ENCODE data around the gene ASXL1. TPM values are rescaled to one million over a fixed set of nuclear protein-coding genes. Genes with fewer than 3 reads are reported as not detected.

ASXL1 gene
- total RNA-seq, 1 donor from 2014 or later: 140 TPM

- Mint-ChIP-seq H3K27me3 (ENCODE audit: low read depth) (peaks cover 8% of the 10 kb centered on the region), H3K27ac (ENCODE audit: unreplicated experiment) (no peak overlapping the region), H3K9me3 (no peaks in the 10 kb centered on the region), H3K4me1 (peaks cover 19% of the 10 kb centered on the region), H3K4me3 (peak overlapping the region; percentile 57), H3K36me3 (ENCODE audit: low read depth) (peaks cover 2% of the 10 kb centered on the region)
- TF ChIP-seq, protein P1, sequence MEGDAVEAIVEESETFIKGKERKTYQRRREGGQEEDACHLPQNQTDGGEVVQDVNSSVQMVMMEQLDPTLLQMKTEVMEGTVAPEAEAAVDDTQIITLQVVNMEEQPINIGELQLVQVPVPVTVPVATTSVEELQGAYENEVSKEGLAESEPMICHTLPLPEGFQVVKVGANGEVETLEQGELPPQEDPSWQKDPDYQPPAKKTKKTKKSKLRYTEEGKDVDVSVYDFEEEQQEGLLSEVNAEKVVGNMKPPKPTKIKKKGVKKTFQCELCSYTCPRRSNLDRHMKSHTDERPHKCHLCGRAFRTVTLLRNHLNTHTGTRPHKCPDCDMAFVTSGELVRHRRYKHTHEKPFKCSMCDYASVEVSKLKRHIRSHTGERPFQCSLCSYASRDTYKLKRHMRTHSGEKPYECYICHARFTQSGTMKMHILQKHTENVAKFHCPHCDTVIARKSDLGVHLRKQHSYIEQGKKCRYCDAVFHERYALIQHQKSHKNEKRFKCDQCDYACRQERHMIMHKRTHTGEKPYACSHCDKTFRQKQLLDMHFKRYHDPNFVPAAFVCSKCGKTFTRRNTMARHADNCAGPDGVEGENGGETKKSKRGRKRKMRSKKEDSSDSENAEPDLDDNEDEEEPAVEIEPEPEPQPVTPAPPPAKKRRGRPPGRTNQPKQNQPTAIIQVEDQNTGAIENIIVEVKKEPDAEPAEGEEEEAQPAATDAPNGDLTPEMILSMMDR (conservative IDR thresholded peaks at IDR 0.05): no peak
- no peak for DNase-seq (ENCODE audit: low read depth, low spot score)
Observed at GRCh38 chr20:32455171-32455900, 97.2 kb downstream of the ASXL1 start.

DNA sequence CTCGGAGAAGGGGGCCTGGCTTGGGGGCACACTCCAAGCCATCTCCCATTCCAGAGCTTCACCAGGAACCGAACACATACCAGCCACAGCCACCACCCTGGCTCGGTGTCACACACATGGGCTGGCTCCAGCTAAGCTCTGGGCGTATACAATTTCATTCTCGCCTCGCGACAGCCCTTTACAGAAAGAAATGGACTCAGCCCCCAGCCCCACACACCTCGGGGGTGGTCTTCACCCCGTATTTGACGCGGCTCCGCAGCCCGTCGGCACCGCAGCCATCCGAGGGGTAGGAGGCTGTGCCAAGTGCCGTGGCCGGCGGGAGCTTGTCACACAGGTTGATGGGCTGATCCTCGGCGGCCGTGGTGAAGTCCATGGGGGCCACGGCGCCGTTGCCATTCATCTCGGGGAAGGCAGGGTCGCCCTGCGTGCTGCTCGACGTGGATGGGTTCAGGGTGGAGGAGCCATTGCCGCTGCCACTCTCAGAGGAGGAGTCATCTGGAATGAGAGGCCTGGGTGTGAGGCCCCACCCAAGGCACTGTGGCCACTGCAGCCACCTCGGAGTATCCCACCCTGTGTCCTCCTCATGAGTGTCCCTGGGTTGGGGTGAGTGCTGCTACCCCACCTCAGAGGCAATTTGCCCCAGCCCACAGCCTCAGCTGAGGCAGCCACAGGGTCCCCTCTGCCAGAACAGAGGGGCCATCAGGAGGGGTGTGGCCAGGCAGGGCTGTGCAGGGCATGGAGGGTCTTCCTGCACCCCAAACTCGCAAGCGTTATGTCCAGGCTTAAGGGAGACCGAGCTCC, 98.0 kb downstream of the ASXL1 start:
- H3K27me3 Mint-ChIP-seq (ENCODE audit: low read depth): peaks cover 7% of the 10 kb centered on the region
- peak overlapping the region; percentile 31 for H3K4me3 Mint-ChIP-seq
- H3K27ac Mint-ChIP-seq (ENCODE audit: unreplicated experiment): no peak overlapping the region
- H3K4me1 Mint-ChIP-seq: peaks cover 18% of the 10 kb centered on the region
- DNase-seq (ENCODE audit: low read depth, low spot score): no peak
- TF ChIP-seq, protein P1 (conservative IDR thresholded peaks at IDR 0.05): no peak
- no peaks in the 10 kb centered on the region for H3K9me3 Mint-ChIP-seq
- peaks cover 2% of the 10 kb centered on the region for H3K36me3 Mint-ChIP-seq (ENCODE audit: low read depth)

DNA sequence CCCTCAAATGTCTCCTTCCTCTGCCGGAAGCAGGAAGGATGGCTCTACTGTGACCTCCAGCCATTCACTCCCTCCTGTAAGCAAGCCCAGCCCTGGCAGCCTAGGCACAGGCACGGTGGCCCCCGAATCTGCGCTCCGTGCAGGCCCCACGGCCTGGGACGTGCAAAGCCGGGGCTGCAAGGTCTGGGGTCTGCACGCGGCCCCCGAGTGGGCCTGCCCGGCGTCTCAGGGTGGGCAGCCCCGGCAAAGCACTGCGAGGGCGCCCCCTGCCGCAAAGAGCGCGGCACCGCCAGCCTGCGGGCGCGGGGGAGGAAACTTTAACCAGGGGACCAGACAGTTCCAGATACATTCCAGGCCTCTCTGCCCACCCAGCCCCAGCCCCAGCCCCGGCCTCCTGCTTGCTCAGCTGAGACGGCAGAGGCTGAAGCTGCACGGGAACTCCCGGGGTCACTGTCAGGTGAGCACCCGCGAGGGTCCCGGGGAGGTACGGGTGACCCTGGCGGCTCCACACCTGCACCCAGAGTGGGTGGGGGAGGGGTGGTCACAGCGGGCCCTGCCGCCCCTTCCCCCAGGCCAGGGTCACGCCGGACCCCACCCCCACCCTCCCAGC, 98.8 kb downstream of the ASXL1 start:
- DNase-seq (ENCODE audit: low read depth, low spot score): peak; percentile 96
- H3K27ac Mint-ChIP-seq (ENCODE audit: unreplicated experiment): peak overlapping the region; percentile 57

DNA sequence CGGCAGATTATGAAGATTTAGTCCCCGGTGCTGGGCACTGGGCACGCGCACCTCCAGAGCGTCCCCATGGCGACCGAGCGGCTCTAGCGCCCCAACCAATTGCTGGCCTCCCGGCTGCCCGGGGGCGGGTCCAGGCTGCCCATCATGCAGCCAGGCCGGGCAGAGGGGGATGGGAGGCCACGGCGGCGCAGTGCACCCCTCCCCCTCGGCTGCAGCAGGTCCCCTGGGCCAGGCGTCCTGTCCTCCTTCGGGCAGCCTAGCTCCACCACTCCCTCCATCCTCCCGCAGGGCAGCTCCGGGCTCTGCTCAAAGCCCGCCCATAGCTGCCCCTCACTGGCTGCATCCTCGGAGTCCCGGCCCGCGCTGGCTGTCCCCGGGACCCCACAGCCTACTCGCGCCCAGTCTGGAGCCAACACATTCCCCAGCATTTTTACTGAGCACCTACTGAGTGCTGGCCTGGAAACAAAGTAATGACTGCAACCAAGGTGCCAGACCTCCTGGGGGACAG, 99.4 kb downstream of the ASXL1 start:
- peaks cover 7% of the 10 kb centered on the region for H3K27me3 Mint-ChIP-seq (ENCODE audit: low read depth)
- peak; percentile 85 for DNase-seq (ENCODE audit: low read depth, low spot score)
- TF ChIP-seq, protein P1 (conservative IDR thresholded peaks at IDR 0.05): no peak
- peak overlapping the region; percentile 79 for H3K4me3 Mint-ChIP-seq
- peaks cover 27% of the 10 kb centered on the region for H3K4me1 Mint-ChIP-seq
- no peaks in the 10 kb centered on the region for H3K9me3 Mint-ChIP-seq
- H3K27ac Mint-ChIP-seq (ENCODE audit: unreplicated experiment): no peak overlapping the region
- peaks cover 2% of the 10 kb centered on the region for H3K36me3 Mint-ChIP-seq (ENCODE audit: low read depth)

More for the DNA sequence above, 98.8 kb downstream of the ASXL1 start:
- Mint-ChIP-seq H3K27me3 (ENCODE audit: low read depth) (peaks cover 7% of the 10 kb centered on the region), H3K4me1 (peaks cover 22% of the 10 kb centered on the region), H3K9me3 (no peaks in the 10 kb centered on the region), H3K36me3 (ENCODE audit: low read depth) (peaks cover 2% of the 10 kb centered on the region), H3K4me3 (peak overlapping the region; percentile 79)
- TF ChIP-seq, protein P1 (conservative IDR thresholded peaks at IDR 0.05): peak; percentile 100

DNA sequence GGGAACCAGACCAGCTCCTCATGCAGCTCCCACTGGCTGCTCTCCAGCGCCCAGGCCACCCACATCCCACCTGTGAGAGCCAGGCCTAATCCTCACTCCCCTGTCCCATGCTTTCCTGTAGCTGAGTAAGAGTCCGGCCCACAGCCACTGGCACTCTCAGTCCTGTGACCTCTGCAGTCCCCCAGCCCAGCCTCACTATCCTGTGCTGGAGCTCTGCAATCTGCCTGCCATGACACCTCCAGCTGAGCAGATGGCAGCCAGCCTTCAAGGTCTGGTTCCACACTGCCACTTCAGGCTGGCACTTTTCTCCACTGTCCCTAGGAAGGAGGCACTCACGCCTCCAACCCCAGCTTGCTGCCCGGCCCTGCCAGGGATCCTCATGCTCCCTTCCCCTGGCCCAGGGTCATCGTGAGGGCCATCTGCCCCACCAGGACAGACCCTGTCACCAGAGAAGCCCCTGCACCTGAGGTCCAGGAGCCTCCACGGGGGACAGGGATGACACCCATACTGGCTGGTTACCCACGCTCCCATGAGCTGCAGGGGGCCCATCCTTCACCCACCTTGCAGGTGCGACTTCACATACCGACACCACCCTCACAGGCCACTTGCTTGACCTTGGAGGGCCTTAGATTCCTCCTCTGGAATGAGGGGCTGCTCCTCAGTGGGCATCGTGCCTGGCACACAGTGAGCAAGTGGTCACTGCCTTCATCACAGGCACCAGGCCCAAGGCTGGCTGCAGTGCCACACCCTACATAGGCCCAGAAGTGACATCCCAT, 100.1 kb downstream of the ASXL1 start:
- TF ChIP-seq, protein P1 (conservative IDR thresholded peaks at IDR 0.05): no peak
- Mint-ChIP-seq H3K36me3 (ENCODE audit: low read depth) (no peaks in the 10 kb centered on the region), H3K4me3 (peak overlapping the region; percentile 79)

More for the DNA sequence above, 100.1 kb downstream of the ASXL1 start:
- no peak for DNase-seq (ENCODE audit: low read depth, low spot score)
- H3K4me1 Mint-ChIP-seq: peaks cover 32% of the 10 kb centered on the region
- H3K9me3 Mint-ChIP-seq: no peaks in the 10 kb centered on the region
- peaks cover 7% of the 10 kb centered on the region for H3K27me3 Mint-ChIP-seq (ENCODE audit: low read depth)
- H3K27ac Mint-ChIP-seq (ENCODE audit: unreplicated experiment): no peak overlapping the region
